Adrenal gland (tissue), 12 donors: ENCODE data around the gene PMPCB. TPM values are rescaled to one million over a fixed set of nuclear protein-coding genes. Genes with fewer than 3 reads are reported as not detected.

Experiments used
- DNase-seq, 7 donors: peaks; one replicate each; pipeline ENCODE4 v3.0.0-alpha.2; 2019 to 2020
- H3K27ac ChIP-seq, 5 donors: fragments of 200-600 bp; sonication (generic) in 4 of 5; 1 replicate in 3 of 5; 2 replicates in 2 of 5; pipeline versions ENCODE4 v1.5.1 to v1.8.0; 2016 to 2020; ENCODE audit warnings: mild to moderate bottlenecking in 1 of 5
- H3K27me3 ChIP-seq: fragments of 200-600 bp; 2 replicates; pipeline ENCODE4 v1.8.0; 2021
- H3K36me3 ChIP-seq, 2 donors: fragments of 200-600 bp; replicated peaks in 1 of 2; 1 replicate in 1 of 2; 2 replicates in 1 of 2; pipeline versions ENCODE4 v1.5.1 to v1.8.0; 2018 to 2022
- H3K4me1 ChIP-seq, 2 donors: fragments of 200-600 bp; replicated peaks in 1 of 2; 1 replicate in 1 of 2; 2 replicates in 1 of 2; pipeline versions ENCODE4 v1.5.1 to v1.8.0; 2018 to 2021
- H3K4me3 ChIP-seq, 4 donors: fragments of 200-600 bp; sonication (generic) in 3 of 4; one replicate each; pipeline ENCODE4 v1.5.1; 2016 to 2018
- H3K9me3 ChIP-seq, 3 donors: fragments of 200-600 bp; sonication (generic) in 1 of 3; replicated peaks in 1 of 3; 1 replicate in 2 of 3; 2 replicates in 1 of 3; pipeline versions ENCODE4 v1.5.1 to v1.8.0; 2016 to 2021
- CTCF ChIP-seq, 6 experiments: fragments of 450-650 bp in 4 of 6; fragments of 200-600 bp in 2 of 6; sonication (generic) in 1 of 6; IDR thresholded peaks; 1 replicate in 5 of 6; 2 replicates in 1 of 6; pipeline versions ENCODE4 v1.5.1 to v1.8.0; 2016 to 2021; ENCODE audit warnings: antibody characterized with exemption in 6 of 6, mild to moderate bottlenecking in 2 of 6, moderate library complexity in 1 of 6
- POLR2A ChIP-seq, 2 donors: fragments of 450-650 bp; IDR thresholded peaks; one replicate each; pipeline ENCODE4 v1.6.1; 2017; ENCODE audit warnings: antibody characterized with exemption in 2 of 2, mild to moderate bottlenecking in 2 of 2, moderate library complexity in 1 of 2
- WGBS, 4 donors: extraction: QIAGEN DNeasy Blood & Tissue Kit in 2 of 4; methylation state at CpG; one replicate each; pipeline versions ENCODE4 v1.1.5 to v1.1.7; 2013 to 2017; 5-methylcytosine and 5-hydroxymethylcytosine counted together
- intact Hi-C, 2 donors: fragments of 100-400 bp; cut with DNase I; formaldehyde crosslinking; loops; one replicate each; pipeline versions ENCODE4 v1.14.1 to v1.15.0; 2022 to 2023
- polyA plus RNA-seq, 3 donors: library from polyadenylated mRNA; stranded (reverse); fragments of 200-250 nt in 2 of 3; fragments of 350-450 nt in 1 of 3; fragmentation: Illumina TruSeq in 1 of 3; extraction: RNeasy Lipid Tissue Mini Kit (QIAGEN cat#74804) in 1 of 3; gene quantifications; one replicate each; pipeline ENCODE4 v1.2.3, GENCODE V29; 2013 to 2014
- small RNA-seq, 2 donors: library from RNA; depleted of rRNA; stranded (forward); fragments of <200 nt; gene quantifications; one replicate each; pipeline ENCODE3, GENCODE V24; 2016
- total RNA-seq, 9 donors: library from RNA; depleted of rRNA in 4 of 9; stranded (reverse); fragments of >200 nt in 4 of 9; fragments of 120-200 nt in 1 of 9; fragmentation: NEBNext Ultra II Directional in 1 of 9; extraction: Animal tissue kit (Norgen Biotek cat#: 25700) in 1 of 9; gene quantifications; one replicate each; pipeline versions ENCODE4 v1.1.0 to v1.2.4, GENCODE V29; 2013 to 2023
- donor health status: healthy with polysubstance abuse.
- donor health status: Bipolar disorder and iron deficiency.
- donor health status: DM: yes; HTN: yes; CAD: no.
- donor health status: DM: no; HTN: no; CAD: no.
- donor health status: DM: no; HTN: no; CAD: no.
- donor health status: DM: yes; HTN: yes; CAD: no.

PMPCB gene
- total and polyA plus RNA-seq, 12 donors: 51.9 to 147 (median 79.3) TPM

GRCh38 chr7:103347507-103348267, 50.5 kb downstream of the PMPCB start, which contains the start of gene PSMC2:
Gene PSMC2 (plus strand): TSS chr7:103347643. CDS start chr7:103347712, 69 bp downstream.
- Histone ChIP-seq H3K9me3 (no peaks in the 10 kb centered on the region), H3K4me1 (peaks cover 12 to 50% of the 10 kb centered on the region in 2 donors), H3K4me3 (peak within 1 kb of the TSS; percentile 63 to 75 (median 74)), H3K36me3 (peaks cover 0 to 5% of the 10 kb centered on the region in 2 donors), H3K27ac (peak within 1 kb of the TSS; percentile 92 to 94 (median 93)), H3K27me3 (no peaks in the 10 kb centered on the region)
- intact Hi-C loops: no loop called here
- peak; percentile 68 to 92 (median 83) for DNase-seq
- TF ChIP-seq CTCF (IDR thresholded peaks at IDR 0.05): no peak
- peak; percentile 59 to 74 for TF ChIP-seq POLR2A (IDR thresholded peaks at IDR 0.05)
- 1% methylated on average over 15 to 25 of the region's 25 CpGs for WGBS, 4 donors

GRCh38 chr7:103348452-103348851, 51.2 kb downstream of the PMPCB start:
- peak overlapping the region in 1 of 5 donors; percentile 94 for H3K27ac ChIP-seq

GRCh38 chr7:103348959-103349358, 51.7 kb downstream of the PMPCB start:
- Histone ChIP-seq H3K4me3 (peak overlapping the region in 1 of 4 donors; percentile 75), H3K27ac (no peak overlapping the region), H3K27me3 (no peaks in the 10 kb centered on the region), H3K9me3 (no peaks in the 10 kb centered on the region), H3K36me3 (peaks cover 0 to 13% of the 10 kb centered on the region in 2 donors), H3K4me1 (peaks cover 8 to 45% of the 10 kb centered on the region in 2 donors)
- intact Hi-C loops: no loop called here
- DNase-seq: no peak
- TF ChIP-seq POLR2A (IDR thresholded peaks at IDR 0.05): no peak
- no peak for TF ChIP-seq CTCF (IDR thresholded peaks at IDR 0.05)
- 19 to 28% (median 27%) methylated on average over 2 of the region's 2 CpGs for WGBS, 4 donors

More at GRCh38 chr7:103348452-103348851, 51.2 kb downstream of the PMPCB start:
- Histone ChIP-seq H3K36me3 (peaks cover 0 to 11% of the 10 kb centered on the region in 2 donors), H3K4me3 (peak overlapping the region in 2 of 4 donors; percentile 72 to 75), H3K27me3 (no peaks in the 10 kb centered on the region), H3K9me3 (no peaks in the 10 kb centered on the region), H3K4me1 (peaks cover 12 to 48% of the 10 kb centered on the region in 2 donors)
- TF ChIP-seq POLR2A (IDR thresholded peaks at IDR 0.05) (no peak), CTCF (IDR thresholded peaks at IDR 0.05) (no peak)
- no peak for DNase-seq
- intact Hi-C loops: no loop called here
- WGBS, 4 donors: 7 to 27% (median 15%) methylated on average over 13 of the region's 13 CpGs

GRCh38 chr7:103349805-103350204, 52.6 kb downstream of the PMPCB start:
- intact Hi-C loops: no loop called here
- peak overlapping the region in 1 of 4 donors; percentile 2 for H3K4me3 ChIP-seq
- DNase-seq: no peak
- H3K9me3 ChIP-seq: no peaks in the 10 kb centered on the region
- no peak for TF ChIP-seq POLR2A (IDR thresholded peaks at IDR 0.05)
- TF ChIP-seq CTCF (IDR thresholded peaks at IDR 0.05): no peak
- H3K36me3 ChIP-seq: peaks cover 0 to 19% of the 10 kb centered on the region in 2 donors
- 27 to 45% (median 45%) methylated on average over 1 of the region's 1 CpG for WGBS, 4 donors
- H3K27me3 ChIP-seq: no peaks in the 10 kb centered on the region
- peaks cover 8 to 44% of the 10 kb centered on the region in 2 donors for H3K4me1 ChIP-seq
- H3K27ac ChIP-seq: no peak overlapping the region

Small RNA genes lying within 50 kb of the gene (small RNA-seq; reads per million reads assigned to genes)
- gene RPS29P16: 0 to 0.47 reads per million in 2 donors

Other genes starting within 250 kb of the PMPCB start
- 1 to 10 TPM; 1.9 to 6.8 (median 3.0) TPM for gene FBXL13, start 222.6 kb upstream of the PMPCB start, total RNA-seq
- gene FBXL13, start 222.6 kb upstream of the PMPCB start, polyA plus RNA-seq: 1 to 10 TPM in 1 of 3 donors, under 1 TPM in 2; 0.61 to 5.7 (median 0.64) TPM
- 10 to 100 TPM; 36.8 to 57.9 (median 44.6) TPM for gene ARMC10, start 222.3 kb upstream of the PMPCB start, total RNA-seq
- gene ARMC10, start 222.3 kb upstream of the PMPCB start, polyA plus RNA-seq: 10 to 100 TPM; 15.6 to 44.8 (median 25.9) TPM
- gene NAPEPLD, start 148.3 kb upstream of the PMPCB start, total RNA-seq: 10 to 100 TPM; 11.1 to 24.4 (median 19.9) TPM
- gene NAPEPLD, start 148.3 kb upstream of the PMPCB start, polyA plus RNA-seq: 10 to 100 TPM in 1 of 3 donors, 1 to 10 TPM in 2; 2.5 to 17.1 (median 5.9) TPM
- 10 to 100 TPM in 7 of 9 donors, 1 to 10 TPM in 2; 5.5 to 36.7 (median 16.4) TPM for gene DNAJC2, start 47.3 kb downstream of the PMPCB start, total RNA-seq
- gene DNAJC2, start 47.3 kb downstream of the PMPCB start, polyA plus RNA-seq: 10 to 100 TPM; 32.8 to 58.0 (median 54.6) TPM
- gene PSMC2, start 50.2 kb downstream of the PMPCB start, total RNA-seq: 100 to 1,000 TPM in 6 of 9 donors, 10 to 100 TPM in 3; 78.8 to 323 (median 124) TPM
- 100 to 1,000 TPM in 1 of 3 donors, 10 to 100 TPM in 2; 74.5 to 355 (median 86.6) TPM for gene PSMC2, start 50.2 kb downstream of the PMPCB start, polyA plus RNA-seq
- under 1 TPM in 6 of 9 donors, not detected in 3; 0.14 to 0.50 (median 0.38) TPM for gene SLC26A5, start 148.8 kb downstream of the PMPCB start, total RNA-seq
- gene SLC26A5, start 148.8 kb downstream of the PMPCB start, polyA plus RNA-seq: under 1 TPM; 0.20 to 0.56 (median 0.22) TPM